Stimulated activated CD8-positive, alpha-beta memory T cell treated with anti-CD3 and anti-CD28 coated beads, Interleukin-12 subunit alpha, Interleukin-12 subunit beta, amount 100 ng/mL, for 24 hours (primary cell): ENCODE results near the gene MRPS27.

ENCODE experiments used
- DNase-seq: peaks from one replicate; pipeline ENCODE4 v3.0.0-alpha.2; 2020; ENCODE audit errors: extremely low read depth

Gene MRPS27

GRCh38 chr5:72204946-72205345 is 115.1 kb downstream of the MRPS27 start:
- no peak for DNase-seq

DNA sequence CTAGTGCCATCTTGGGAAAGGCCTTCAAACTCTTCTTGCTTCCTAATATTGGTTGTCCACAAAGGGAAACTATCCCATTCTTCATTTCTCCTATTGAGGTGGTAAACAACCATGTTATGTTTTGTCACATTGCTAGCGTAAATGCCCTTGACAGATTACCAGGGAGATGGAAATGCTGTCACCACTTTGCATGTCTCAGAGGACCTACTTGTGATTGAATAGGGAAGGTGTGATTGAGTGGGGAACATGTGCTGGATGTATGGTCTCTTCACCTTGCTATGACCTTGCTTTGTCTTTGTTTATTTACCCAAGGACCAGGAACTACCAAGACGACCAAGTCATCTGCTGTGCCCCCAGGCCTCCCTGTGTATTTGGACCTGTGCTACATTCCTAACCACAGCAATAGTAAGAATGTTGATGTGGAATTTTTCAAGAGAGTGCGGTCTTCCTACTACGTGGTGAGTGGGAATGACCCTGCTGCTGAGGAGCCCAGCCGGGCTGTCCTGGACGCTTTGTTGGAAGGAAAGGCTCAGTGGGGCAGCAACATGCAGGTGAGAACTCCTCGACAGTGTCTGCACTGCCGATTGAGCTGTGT is 116.7 kb downstream of the MRPS27 start:
- no peak for DNase-seq

GRCh38 chr5:72202331-72202825 is 117.7 kb downstream of the MRPS27 start:
- no peak for DNase-seq

DNA sequence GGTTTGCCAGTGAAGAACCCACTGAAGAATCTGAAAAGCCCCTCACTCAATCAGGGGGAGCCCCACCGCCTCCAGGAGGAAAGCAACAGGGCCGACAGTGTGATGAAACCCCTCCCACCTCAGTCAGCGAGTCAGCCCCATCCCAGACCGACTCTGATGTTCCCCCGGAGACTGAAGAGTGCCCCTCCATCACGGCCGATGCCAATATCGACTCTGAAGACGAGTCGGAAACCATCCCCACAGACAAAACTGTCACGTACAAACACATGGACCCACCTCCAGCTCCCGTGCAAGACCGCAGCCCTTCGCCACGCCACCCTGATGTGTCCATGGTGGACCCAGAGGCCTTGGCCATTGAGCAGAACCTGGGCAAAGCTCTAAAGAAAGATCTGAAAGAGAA is 120.4 kb downstream of the MRPS27 start:
- DNase-seq: no peak

DNA sequence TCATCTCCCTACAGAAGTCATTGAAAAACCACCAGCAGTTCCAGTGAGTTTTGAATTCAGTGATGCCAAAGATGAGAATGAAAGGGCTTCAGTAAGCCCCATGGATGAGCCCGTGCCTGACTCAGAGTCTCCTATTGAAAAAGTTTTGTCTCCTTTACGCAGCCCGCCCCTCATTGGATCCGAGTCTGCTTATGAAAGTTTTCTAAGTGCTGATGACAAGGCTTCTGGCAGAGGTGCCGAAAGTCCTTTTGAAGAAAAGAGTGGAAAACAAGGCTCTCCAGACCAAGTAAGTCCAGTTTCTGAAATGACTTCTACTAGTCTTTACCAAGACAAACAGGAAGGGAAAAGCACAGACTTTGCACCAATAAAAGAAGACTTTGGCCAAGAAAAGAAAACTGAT is 122.6 kb downstream of the MRPS27 start:
- no peak for DNase-seq

DNA sequence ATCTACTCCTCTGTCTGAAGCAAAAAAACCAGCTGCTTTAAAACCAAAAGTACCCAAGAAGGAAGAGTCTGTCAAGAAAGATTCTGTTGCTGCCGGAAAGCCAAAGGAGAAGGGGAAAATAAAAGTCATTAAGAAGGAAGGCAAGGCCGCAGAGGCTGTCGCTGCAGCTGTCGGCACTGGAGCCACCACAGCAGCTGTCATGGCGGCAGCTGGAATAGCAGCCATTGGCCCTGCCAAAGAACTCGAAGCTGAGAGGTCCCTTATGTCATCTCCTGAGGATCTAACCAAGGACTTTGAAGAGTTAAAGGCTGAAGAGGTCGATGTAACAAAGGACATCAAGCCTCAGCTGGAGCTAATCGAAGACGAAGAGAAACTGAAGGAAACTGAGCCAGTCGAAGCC is 124.5 kb downstream of the MRPS27 start:
- no peak for DNase-seq

GRCh38 chr5:72194846-72195245 is 125.2 kb downstream of the MRPS27 start:
- DNase-seq: no peak

DNA sequence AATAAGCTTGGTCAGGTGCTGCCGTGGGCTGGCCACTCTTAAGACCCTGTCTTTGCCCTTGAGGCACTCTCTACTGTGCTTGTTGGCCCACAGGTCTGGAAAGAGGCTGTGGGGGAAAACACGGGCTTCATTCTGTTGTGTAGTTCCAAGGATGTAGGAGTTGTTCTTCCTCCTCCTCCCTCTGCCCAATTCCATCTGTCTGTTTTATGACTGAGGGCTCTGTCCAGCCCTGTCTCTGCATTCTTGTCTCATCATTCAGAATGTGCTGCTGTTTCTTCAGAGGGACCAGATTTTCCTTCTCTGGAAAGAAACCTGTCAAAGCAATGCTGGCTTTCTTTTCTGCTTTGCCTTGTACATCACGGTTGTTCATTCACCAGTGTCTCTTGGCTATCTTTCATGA is 128.6 kb downstream of the MRPS27 start:
- DNase-seq: no peak

- DNase-seq: no peak
Observed at GRCh38 chr5:72189146-72189545, 130.9 kb downstream of the MRPS27 start.

- no peak for DNase-seq
Observed at GRCh38 chr5:72188166-72188565, 131.9 kb downstream of the MRPS27 start.

- DNase-seq: no peak
Observed at GRCh38 chr5:72187388-72188075, 132.5 kb downstream of the MRPS27 start.

DNA sequence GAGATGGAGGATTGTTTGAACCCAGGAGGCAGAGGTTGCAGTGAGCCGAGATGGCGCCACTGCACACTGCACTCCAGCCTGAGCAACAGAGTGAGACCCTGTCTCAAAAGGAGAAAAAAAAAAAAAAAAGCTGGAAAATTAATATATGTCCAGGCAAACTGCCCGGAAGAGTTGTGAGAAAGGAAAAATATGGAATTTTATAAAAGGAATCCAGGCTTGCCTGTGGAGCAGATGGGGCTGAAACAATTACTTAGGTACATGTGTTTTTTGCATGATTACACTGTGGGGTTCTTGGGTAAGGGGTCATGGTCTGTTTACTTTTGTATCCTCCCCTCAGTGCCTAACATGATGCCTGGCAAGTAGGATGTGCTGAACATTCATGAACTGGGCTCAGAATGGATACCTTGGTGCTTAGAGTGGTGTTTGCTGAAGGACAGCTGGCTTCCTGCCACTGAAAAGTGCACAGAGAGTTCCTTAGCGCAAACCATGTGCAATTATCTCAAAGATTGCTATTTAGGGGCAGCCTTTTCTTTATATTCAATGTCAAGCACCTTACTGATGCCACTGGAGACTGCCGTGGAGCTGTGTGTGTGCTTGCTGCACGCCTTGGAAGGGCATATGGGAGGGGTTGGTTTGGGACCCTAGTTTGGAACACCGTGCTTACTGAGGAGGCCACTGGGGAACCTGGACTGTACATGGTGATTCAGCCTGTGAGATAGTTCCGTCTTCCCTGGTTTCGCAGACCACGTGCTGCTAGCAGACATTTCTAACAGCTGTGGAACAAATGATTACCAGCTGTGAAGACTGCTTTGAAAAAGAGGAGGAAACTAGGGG is 134.3 kb downstream of the MRPS27 start:
- no peak for DNase-seq

- DNase-seq: no peak
Observed at GRCh38 chr5:72184408-72184807, 135.6 kb downstream of the MRPS27 start.

- DNase-seq: no peak
Observed at GRCh38 chr5:72183101-72183520, 136.9 kb downstream of the MRPS27 start.

GRCh38 chr5:72182686-72183085 is 137.4 kb downstream of the MRPS27 start:
- DNase-seq: no peak

GRCh38 chr5:72180925-72181324 is 139.1 kb downstream of the MRPS27 start:
- no peak for DNase-seq

DNA sequence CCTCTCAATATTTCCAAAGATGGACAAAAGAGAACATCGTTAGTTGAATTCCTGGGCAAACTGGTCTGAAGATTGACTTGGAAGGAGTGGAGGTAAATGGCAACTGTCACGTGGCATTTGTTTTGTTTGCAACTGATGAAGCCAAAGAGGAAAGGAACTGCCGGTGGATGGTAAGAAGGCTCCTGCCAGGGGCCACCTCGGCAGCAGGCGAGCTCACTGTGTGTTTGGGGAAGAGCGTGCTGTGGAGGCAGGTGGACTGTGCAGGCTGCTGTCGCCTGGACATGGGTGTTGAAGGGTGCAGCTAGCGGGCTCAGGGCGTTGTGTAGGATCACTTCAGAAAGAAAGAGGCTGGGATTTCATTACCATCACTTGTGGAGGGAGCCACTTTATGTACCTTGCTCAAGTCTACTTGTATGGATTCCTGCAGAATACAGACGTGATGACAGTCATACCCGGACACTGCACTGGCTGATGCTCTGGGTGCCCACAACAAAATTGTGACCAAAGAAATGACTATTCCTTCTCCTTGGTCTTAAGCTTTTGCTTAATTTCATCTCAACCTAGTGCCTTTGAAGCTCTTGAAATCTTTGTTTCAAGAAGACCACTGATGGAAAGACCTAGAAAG is 140.1 kb downstream of the MRPS27 start:
- no peak for DNase-seq

- no peak for DNase-seq
Observed at GRCh38 chr5:72179028-72179815, 140.8 kb downstream of the MRPS27 start.

DNA sequence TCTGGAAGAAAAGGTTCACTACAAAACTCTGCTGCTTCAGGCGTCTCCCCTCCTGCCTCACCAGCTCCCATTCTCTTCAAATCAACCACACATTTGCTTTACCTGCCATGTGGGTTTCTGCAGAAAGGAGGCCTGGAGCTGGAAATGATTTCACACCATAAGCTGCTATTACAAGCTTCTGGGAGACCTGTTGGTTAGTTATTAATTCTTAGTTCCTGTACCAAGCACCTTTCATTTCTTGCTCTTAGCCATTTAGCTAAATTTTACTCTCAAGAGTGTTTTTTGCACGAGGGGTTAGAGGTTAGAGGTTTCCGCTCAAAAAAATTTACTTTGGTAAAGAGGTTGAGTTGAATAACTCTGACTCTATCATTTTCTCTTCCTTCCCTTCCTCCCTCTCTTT is 142.5 kb downstream of the MRPS27 start:
- DNase-seq: no peak

- DNase-seq: no peak
Observed at GRCh38 chr5:72172786-72173185, 147.3 kb downstream of the MRPS27 start.

DNA sequence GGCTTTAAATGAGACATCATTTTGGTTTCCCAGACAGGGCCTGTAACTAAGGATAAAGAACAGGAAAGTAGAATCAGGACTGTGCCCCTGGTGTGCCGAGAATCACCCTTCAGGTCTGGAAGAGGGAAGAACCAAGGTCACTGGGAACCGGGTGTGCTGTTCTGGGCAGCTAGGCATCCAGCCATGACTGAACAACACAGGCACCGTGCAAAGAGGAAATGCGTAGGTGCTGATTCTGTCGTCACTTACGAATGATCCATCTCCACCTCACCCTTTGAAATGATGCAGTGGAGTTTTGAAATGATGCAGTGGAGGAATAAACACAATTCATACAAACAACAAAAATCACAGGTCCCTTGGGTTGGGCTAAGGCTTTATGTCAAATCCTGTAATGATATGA is 148.4 kb downstream of the MRPS27 start:
- no peak for DNase-seq
